ENCODE measurements around the gene RBCK1. TPM values are rescaled to one million over a fixed set of nuclear protein-coding genes. Genes with fewer than 3 reads are reported as not detected.

Gene RBCK1
- 10 to 100 TPM; 75.7 to 85.6 (median 80.7) TPM for total RNA-seq

GRCh38 chr20:407953-408842 lies at the start of gene RBCK1:
Gene RBCK1, plus strand, starts transcription at chr20:408299. Its CDS starts 459 bp downstream, at chr20:408758.
- H3K9me3 ChIP-seq: no peaks in the 10 kb centered on the region
- peak within 1 kb of the TSS; percentile 78 to 99 (median 92) for H3K4me3 ChIP-seq
- 0% methylated on average over 17 of the region's 87 CpGs for WGBS
- TF ChIP-seq POLR2AphosphoS5 (IDR thresholded peaks at IDR 0.05): peak; percentile 66 to 69
- no peak for TF ChIP-seq EP300 (IDR thresholded peaks at IDR 0.05)
- intact Hi-C loops (cut with DNase I): loop anchor here (5.0 kb wide), 3 partner anchors 54 to 69 kb away; partner anchors contain the start of gene TBC1D20
- H3K27ac ChIP-seq (replicated peaks in 1 of 4): peak within 1 kb of the TSS; percentile 82 to 97 (median 95)
- peaks cover 0 to 35% (median 15%) of the 10 kb centered on the region in 4 donors for H3K36me3 ChIP-seq
- DNase-seq (ENCODE audit: extremely low spot score): peak; percentile 95
- no peaks in the 10 kb centered on the region for H3K27me3 ChIP-seq
- H3K4me1 ChIP-seq: peaks cover 16 to 31% (median 29%) of the 10 kb centered on the region in 4 donors

GRCh38 chr20:358891-359555 lies 49.1 kb upstream of the RBCK1 start:
- H3K27ac ChIP-seq (replicated peaks in 1 of 4): no peak overlapping the region
- no peak overlapping the region for H3K4me3 ChIP-seq
- peaks cover 5 to 17% (median 15%) of the 10 kb centered on the region in 4 donors for H3K4me1 ChIP-seq
- no peaks in the 10 kb centered on the region for H3K27me3 ChIP-seq
- no peaks in the 10 kb centered on the region for H3K36me3 ChIP-seq
- WGBS: 91% methylated on average over 4 of the region's 4 CpGs
- H3K9me3 ChIP-seq: no peaks in the 10 kb centered on the region
- intact Hi-C loops (cut with DNase I): loop anchor here (10.0 kb wide), 1 partner anchor 376 kb away; no protein-coding TSS in a partner anchor
- TF ChIP-seq CTCF (IDR thresholded peaks at IDR 0.05) (no peak), POLR2AphosphoS5 (IDR thresholded peaks at IDR 0.05) (no peak), POLR2A (IDR thresholded peaks at IDR 0.05; ENCODE audit: low read depth) (no peak), EP300 (IDR thresholded peaks at IDR 0.05) (no peak)
- DNase-seq (ENCODE audit: extremely low spot score): no peak

- 90% methylated on average over 8 of the region's 8 CpGs for WGBS
- no peak overlapping the region for H3K27ac ChIP-seq (replicated peaks in 1 of 4)
- TF ChIP-seq POLR2A (IDR thresholded peaks at IDR 0.05; ENCODE audit: low read depth) (no peak), CTCF (IDR thresholded peaks at IDR 0.05) (no peak), POLR2AphosphoS5 (IDR thresholded peaks at IDR 0.05) (no peak), EP300 (IDR thresholded peaks at IDR 0.05) (no peak)
- no peaks in the 10 kb centered on the region for H3K27me3 ChIP-seq
- intact Hi-C loops (cut with DNase I): no loop called here
- no peaks in the 10 kb centered on the region for H3K36me3 ChIP-seq
- H3K9me3 ChIP-seq: no peaks in the 10 kb centered on the region
- DNase-seq (ENCODE audit: extremely low spot score): no peak
- no peak overlapping the region for H3K4me3 ChIP-seq
- peaks cover 5 to 9% (median 6%) of the 10 kb centered on the region in 4 donors for H3K4me1 ChIP-seq
Observed at GRCh38 chr20:361561-361960, 46.5 kb upstream of the RBCK1 start.

- intact Hi-C loops (cut with DNase I): no loop called here
- H3K4me1 ChIP-seq: peaks cover 5 to 9% (median 6%) of the 10 kb centered on the region in 4 donors
- peak; percentile 23 to 62 for TF ChIP-seq POLR2AphosphoS5 (IDR thresholded peaks at IDR 0.05)
- peak in 1 of 3 experiments; percentile 31 for TF ChIP-seq CTCF (IDR thresholded peaks at IDR 0.05)
- no peak for TF ChIP-seq EP300 (IDR thresholded peaks at IDR 0.05)
- no peak for DNase-seq (ENCODE audit: extremely low spot score)
- no peaks in the 10 kb centered on the region for H3K36me3 ChIP-seq
- H3K27ac ChIP-seq (replicated peaks in 1 of 4): no peak overlapping the region
- H3K9me3 ChIP-seq: no peaks in the 10 kb centered on the region
- WGBS: 72% methylated on average over 12 of the region's 13 CpGs
- H3K4me3 ChIP-seq: no peak overlapping the region
- no peaks in the 10 kb centered on the region for H3K27me3 ChIP-seq
Observed at GRCh38 chr20:362271-363254, 45.5 kb upstream of the RBCK1 start.

Data from esophagus muscularis mucosa (tissue), 4 donors.